ENCODE results near the gene SEC61A2. TPM values are rescaled to one million over a fixed set of nuclear protein-coding genes. Genes with fewer than 3 reads are reported as not detected.

The SEC61A2 gene
- total and polyA plus RNA-seq, 2 donors (not counting 3 experiments of a cell fraction or from before 2014, with no cell fraction given): 7.3 to 7.5 TPM

GRCh38 chr10:12165036-12165435 lies 35.6 kb downstream of the SEC61A2 start:
- FAIRE-seq: no peak
- peaks cover 16% of the 10 kb centered on the region in 2 experiments for H3K36me3 ChIP-seq (ENCODE audit: control insufficient read depth in 2 of 2, extremely low read depth in 1 of 2, insufficient read depth in 2 of 2, low read length in 2 of 2)
- H3K4me2 ChIP-seq (ENCODE audit: insufficient read depth, low read length): no peak overlapping the region

More at GRCh38 chr10:12165036-12165435, 35.6 kb downstream of the SEC61A2 start:
- TF ChIP-seq MAX (IDR thresholded peaks at IDR 0.05; ENCODE audit: insufficient read depth, insufficient read length) (no peak), EZH2 (IDR thresholded peaks at IDR 0.05; ENCODE audit: borderline replicate concordance, low read depth, low read length, severe bottlenecking) (no peak), CTCF (IDR thresholded peaks at IDR 0.05; ENCODE audit: extremely low read depth in 1 of 2, insufficient read depth in 1 of 2, low read depth in 1 of 2, low read length in 2 of 2) (no peak), GATA2 (IDR thresholded peaks at IDR 0.05; ENCODE audit: insufficient read depth, insufficient read length, low read depth, low read length) (no peak), POLR2AphosphoS5 (IDR thresholded peaks at IDR 0.05; ENCODE audit: insufficient read depth, low read depth, low read length) (no peak), JUN (IDR thresholded peaks at IDR 0.05; ENCODE audit: borderline replicate concordance, insufficient read depth, insufficient read length, low read depth) (no peak), FOS (IDR thresholded peaks at IDR 0.05; ENCODE audit: borderline replicate concordance, insufficient read depth, low read length) (no peak), POLR2A (IDR thresholded peaks at IDR 0.05; ENCODE audit: low read depth, low read length) (no peak), MYC (IDR thresholded peaks at IDR 0.05; ENCODE audit: low read depth, low read length) (no peak)
- no peak for DNase-seq (ENCODE audit: low read depth, low spot score)
- Histone ChIP-seq H3K4me3 (replicated peaks in 1 of 3; ENCODE audit: insufficient read depth in 1 of 3, low read depth in 1 of 3, low read length in 3 of 3) (no peak overlapping the region), H3K9me1 (replicated peaks; ENCODE audit: control insufficient read depth, extremely low read depth, insufficient read depth, low read length) (no peaks in the 10 kb centered on the region), H3K27ac (ENCODE audit: insufficient read depth, low read depth, low read length) (no peak overlapping the region), H3K4me1 (ENCODE audit: control insufficient read depth, extremely low read depth, insufficient read depth, low read length) (no peaks in the 10 kb centered on the region), H3K9ac (replicated peaks; ENCODE audit: extremely low read depth, insufficient read depth, low read length) (no peak overlapping the region), H2AFZ (ENCODE audit: low read depth, low read length) (no peak overlapping the region), H3K79me2 (ENCODE audit: control insufficient read depth, insufficient read depth, low read length) (no peaks in the 10 kb centered on the region), H3K27me3 (ENCODE audit: control insufficient read depth in 2 of 2, insufficient read depth in 2 of 2, low read length in 2 of 2) (no peaks in the 10 kb centered on the region), H4K20me1 (replicated peaks; ENCODE audit: control insufficient read depth, extremely low read depth, insufficient read depth, low read length) (no peaks in the 10 kb centered on the region), H3K9me3 (replicated peaks; ENCODE audit: control insufficient read depth, insufficient read depth, low read length) (no peaks in the 10 kb centered on the region)
- intact Hi-C loops (cut with micrococcal nuclease) (no loop called here), dilution Hi-C loops (cut with MboI; ENCODE audit: extremely low pct_ligation_motif_present, low sequenced_read_pairs) (no loop called here)
- ChIA-PET CTCF (no interaction called here), POLR2A (no interaction called here)
- BruUV-seq (replicated peaks): no TSS peak

Data from endothelial cell of umbilical vein (primary cell).